Thoracic aorta (tissue), 2 donors: ENCODE results near the gene OSBPL3. TPM values are rescaled to one million over a fixed set of nuclear protein-coding genes. Genes with fewer than 3 reads are reported as not detected.

Source experiments
- ATAC-seq: fragments of 150-250 bp; one replicate; pipeline ENCODE4 v1.8.0; 2017; ENCODE audit warnings: low read depth; ENCODE audit not compliant: insufficient number of reproducible peaks, low FRiP score
- DNase-seq: peaks from one replicate; pipeline ENCODE4 v3.0.0-alpha.2; 2020; ENCODE audit warnings: low spot score
- H3K27ac ChIP-seq, 2 donors: fragments of 200-600 bp; sonication (generic); 1 replicate in 1 of 2; 2 replicates in 1 of 2; pipeline ENCODE4 v1.5.1; 2016; ENCODE audit warnings: mild to moderate bottlenecking in 2 of 2, moderate library complexity in 2 of 2
- H3K27me3 ChIP-seq: fragments of 200-600 bp; sonication (generic); replicated peaks from 2 replicates; pipeline ENCODE4 v1.6.0; 2016; ENCODE audit warnings: mild to moderate bottlenecking; ENCODE audit not compliant: insufficient read depth
- H3K36me3 ChIP-seq: fragments of 200-600 bp; sonication (generic); one replicate; pipeline ENCODE4 v1.5.1; 2016
- H3K4me1 ChIP-seq, 2 donors: fragments of 200-600 bp; sonication (generic); 1 replicate in 1 of 2; 2 replicates in 1 of 2; pipeline versions ENCODE4 v1.5.1 to v1.6.0; 2016; ENCODE audit warnings: low read depth in 2 of 2, mild to moderate bottlenecking in 1 of 2; ENCODE audit not compliant: control insufficient read depth in 1 of 2
- H3K4me3 ChIP-seq: fragments of 200-600 bp; sonication (generic); 2 replicates; pipeline ENCODE4 v1.5.1; 2016; ENCODE audit warnings: mild to moderate bottlenecking
- H3K9me3 ChIP-seq: fragments of 200-600 bp; sonication (generic); 2 replicates; pipeline ENCODE4 v1.5.1; 2016
- CTCF ChIP-seq: fragments of 200-600 bp; sonication (generic); IDR thresholded peaks from one replicate; pipeline ENCODE4 v1.5.1; 2019; ENCODE audit warnings: antibody characterized with exemption
- total RNA-seq, 2 donors: library from RNA; depleted of rRNA; stranded (reverse); fragments of >200 nt; gene quantifications; one replicate each; pipeline versions ENCODE4 v1.1.0 to v1.2.3, GENCODE V29; 2016

OSBPL3 gene
- total RNA-seq, 2 donors from 2014 or later, result 5.5 to 7.9 TPM

GRCh38 chr7:24868741-24869140 lies 111.2 kb downstream of the OSBPL3 start:
- no peak for TF ChIP-seq CTCF
- H3K27ac ChIP-seq, result no peak overlapping the region
- H3K4me1 ChIP-seq, result no peaks in the 10 kb centered on the region
- H3K36me3 ChIP-seq, result no peaks in the 10 kb centered on the region
- no peaks in the 10 kb centered on the region for H3K9me3 ChIP-seq
- H3K4me3 ChIP-seq, result no peak overlapping the region
- ATAC-seq (no peak), DNase-seq (no peak)
- H3K27me3 ChIP-seq, result no peaks in the 10 kb centered on the region

- H3K4me1 ChIP-seq, result no peaks in the 10 kb centered on the region
- no peak overlapping the region for H3K27ac ChIP-seq
- ATAC-seq, result no peak
- TF ChIP-seq CTCF, result no peak
- H3K27me3 ChIP-seq, result no peaks in the 10 kb centered on the region
- H3K9me3 ChIP-seq, result no peaks in the 10 kb centered on the region
- DNase-seq, result no peak
- no peak overlapping the region for H3K4me3 ChIP-seq
- no peaks in the 10 kb centered on the region for H3K36me3 ChIP-seq
Measured at GRCh38 chr7:24866004-24866615, 113.9 kb downstream of the OSBPL3 start.

- no peak for DNase-seq
- no peak overlapping the region for H3K27ac ChIP-seq
- no peak for TF ChIP-seq CTCF
- H3K9me3 ChIP-seq, result no peaks in the 10 kb centered on the region
- H3K4me1 ChIP-seq, result no peaks in the 10 kb centered on the region
- no peaks in the 10 kb centered on the region for H3K36me3 ChIP-seq
- H3K27me3 ChIP-seq, result no peaks in the 10 kb centered on the region
- no peak overlapping the region for H3K4me3 ChIP-seq
- ATAC-seq, result no peak
Measured at GRCh38 chr7:24864214-24864817, 115.7 kb downstream of the OSBPL3 start.

GRCh38 chr7:24863626-24864025 lies 116.4 kb downstream of the OSBPL3 start:
- ATAC-seq (no peak), DNase-seq (no peak)
- Histone ChIP-seq H3K4me1 (no peaks in the 10 kb centered on the region), H3K36me3 (no peaks in the 10 kb centered on the region), H3K27me3 (no peaks in the 10 kb centered on the region), H3K4me3 (no peak overlapping the region), H3K27ac (no peak overlapping the region), H3K9me3 (no peaks in the 10 kb centered on the region)
- TF ChIP-seq CTCF, result no peak

- no peak for TF ChIP-seq CTCF
- DNase-seq (no peak), ATAC-seq (no peak)
- H3K4me1 ChIP-seq, result no peaks in the 10 kb centered on the region
- H3K9me3 ChIP-seq, result no peaks in the 10 kb centered on the region
- no peak overlapping the region for H3K27ac ChIP-seq
- no peaks in the 10 kb centered on the region for H3K36me3 ChIP-seq
- H3K4me3 ChIP-seq, result no peak overlapping the region
- no peaks in the 10 kb centered on the region for H3K27me3 ChIP-seq
Measured at GRCh38 chr7:24862461-24862860, 117.5 kb downstream of the OSBPL3 start.
